GM19452 (cell line): Measurements from ENCODE around the gene LONP2.

Experiments used
- ATAC-seq: cut with Tn5 transposase; IDR thresholded peaks from one replicate; pipeline ENCODE4 v1.9.1; 2021; ENCODE audit not compliant: unreplicated experiment

LONP2 gene, protein sequence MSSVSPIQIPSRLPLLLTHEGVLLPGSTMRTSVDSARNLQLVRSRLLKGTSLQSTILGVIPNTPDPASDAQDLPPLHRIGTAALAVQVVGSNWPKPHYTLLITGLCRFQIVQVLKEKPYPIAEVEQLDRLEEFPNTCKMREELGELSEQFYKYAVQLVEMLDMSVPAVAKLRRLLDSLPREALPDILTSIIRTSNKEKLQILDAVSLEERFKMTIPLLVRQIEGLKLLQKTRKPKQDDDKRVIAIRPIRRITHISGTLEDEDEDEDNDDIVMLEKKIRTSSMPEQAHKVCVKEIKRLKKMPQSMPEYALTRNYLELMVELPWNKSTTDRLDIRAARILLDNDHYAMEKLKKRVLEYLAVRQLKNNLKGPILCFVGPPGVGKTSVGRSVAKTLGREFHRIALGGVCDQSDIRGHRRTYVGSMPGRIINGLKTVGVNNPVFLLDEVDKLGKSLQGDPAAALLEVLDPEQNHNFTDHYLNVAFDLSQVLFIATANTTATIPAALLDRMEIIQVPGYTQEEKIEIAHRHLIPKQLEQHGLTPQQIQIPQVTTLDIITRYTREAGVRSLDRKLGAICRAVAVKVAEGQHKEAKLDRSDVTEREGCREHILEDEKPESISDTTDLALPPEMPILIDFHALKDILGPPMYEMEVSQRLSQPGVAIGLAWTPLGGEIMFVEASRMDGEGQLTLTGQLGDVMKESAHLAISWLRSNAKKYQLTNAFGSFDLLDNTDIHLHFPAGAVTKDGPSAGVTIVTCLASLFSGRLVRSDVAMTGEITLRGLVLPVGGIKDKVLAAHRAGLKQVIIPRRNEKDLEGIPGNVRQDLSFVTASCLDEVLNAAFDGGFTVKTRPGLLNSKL

DNA sequence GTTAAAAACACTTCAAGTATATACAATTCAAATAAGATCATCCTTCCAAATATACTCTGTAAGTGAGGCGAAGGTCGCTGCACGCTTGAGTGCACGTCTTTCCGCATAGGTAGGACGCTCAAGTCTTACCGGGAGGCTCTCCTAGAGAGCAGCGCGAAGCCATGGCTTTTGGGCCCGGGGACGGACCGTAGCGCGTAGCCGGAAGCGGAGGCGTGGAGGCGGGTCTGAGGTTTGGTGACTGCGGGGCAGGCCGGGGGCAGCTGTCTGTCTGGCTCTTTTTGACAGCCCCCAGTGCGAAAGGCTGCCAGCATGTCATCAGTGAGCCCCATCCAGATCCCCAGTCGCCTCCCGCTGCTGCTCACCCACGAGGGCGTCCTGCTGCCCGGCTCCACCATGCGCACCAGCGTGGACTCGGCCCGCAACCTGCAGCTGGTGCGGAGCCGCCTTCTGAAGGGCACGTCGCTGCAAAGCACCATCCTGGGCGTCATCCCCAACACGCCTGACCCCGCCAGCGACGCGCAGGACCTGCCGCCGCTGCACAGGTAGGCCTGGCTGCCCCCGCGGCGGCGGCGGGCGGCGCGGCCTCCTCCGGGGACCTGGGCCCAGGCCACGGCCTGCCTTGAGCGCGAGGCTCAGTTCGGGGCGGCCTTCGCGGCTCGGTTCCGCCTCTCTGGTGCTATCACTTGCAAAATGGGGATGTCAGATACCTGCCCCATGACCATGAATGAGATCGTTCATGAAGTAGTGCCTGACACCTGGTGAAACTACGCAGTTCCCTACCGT, at the start of gene LONP2:
Gene LONP2 (plus strand): TSS at position 221 of the 783 bp plus-strand sequence. CDS start 89 bp downstream, at position 310.
- ATAC-seq, result peak; percentile 96

DNA sequence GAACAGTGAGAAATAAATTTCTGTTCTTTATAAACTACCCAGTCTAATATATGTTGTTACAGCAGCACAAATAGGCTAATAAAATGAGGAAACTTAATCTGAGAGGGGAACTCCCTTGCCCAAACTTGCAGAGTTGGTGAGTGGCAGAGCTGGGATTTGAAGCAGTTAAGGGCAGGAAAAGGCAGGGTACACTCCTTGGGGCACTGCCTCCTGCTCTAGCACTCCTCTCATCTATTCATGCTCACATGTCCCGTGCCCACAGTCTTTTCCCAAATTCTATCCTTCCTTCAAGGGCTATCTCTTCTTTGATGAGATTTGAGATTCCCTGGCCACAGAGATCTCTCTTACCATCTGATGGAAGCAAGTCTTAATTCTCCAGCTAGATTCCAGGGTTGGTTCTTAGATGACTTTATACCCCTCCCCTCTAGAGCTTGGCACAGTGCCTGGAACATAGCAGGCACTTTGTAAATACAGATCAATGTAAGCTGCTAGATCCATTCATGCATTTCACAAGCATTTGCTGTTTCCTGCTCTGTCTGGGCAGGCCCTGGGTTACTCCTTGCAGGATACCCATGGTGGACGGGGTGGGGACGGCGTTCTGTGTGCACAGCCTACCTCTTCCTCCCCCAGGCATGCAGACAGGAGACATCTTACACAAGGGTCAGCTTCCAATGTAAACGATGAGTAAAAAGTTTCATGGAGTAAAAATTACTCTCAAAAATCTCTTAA, 49.1 kb upstream of the LONP2 start:
- no peak for ATAC-seq

DNA sequence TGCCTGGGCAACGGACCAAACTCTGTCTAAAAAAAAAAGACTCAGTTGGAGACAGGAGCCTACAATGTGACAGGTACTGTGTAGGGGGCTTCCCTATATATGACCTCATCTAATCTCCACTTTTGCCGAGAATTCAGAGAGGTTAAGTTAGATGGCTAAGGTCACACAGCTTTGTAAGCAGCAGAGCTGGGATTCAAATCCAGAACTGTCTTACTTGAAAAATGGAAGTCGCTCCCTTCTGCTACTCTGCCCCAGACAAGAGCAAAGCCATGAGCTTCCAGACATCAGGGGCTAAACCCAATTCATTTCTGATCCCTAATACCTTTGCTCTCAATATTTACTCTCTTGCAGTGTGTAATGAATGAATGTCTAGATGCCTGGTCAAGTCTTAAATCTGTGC, 46.8 kb upstream of the LONP2 start:
- ATAC-seq, result no peak

DNA sequence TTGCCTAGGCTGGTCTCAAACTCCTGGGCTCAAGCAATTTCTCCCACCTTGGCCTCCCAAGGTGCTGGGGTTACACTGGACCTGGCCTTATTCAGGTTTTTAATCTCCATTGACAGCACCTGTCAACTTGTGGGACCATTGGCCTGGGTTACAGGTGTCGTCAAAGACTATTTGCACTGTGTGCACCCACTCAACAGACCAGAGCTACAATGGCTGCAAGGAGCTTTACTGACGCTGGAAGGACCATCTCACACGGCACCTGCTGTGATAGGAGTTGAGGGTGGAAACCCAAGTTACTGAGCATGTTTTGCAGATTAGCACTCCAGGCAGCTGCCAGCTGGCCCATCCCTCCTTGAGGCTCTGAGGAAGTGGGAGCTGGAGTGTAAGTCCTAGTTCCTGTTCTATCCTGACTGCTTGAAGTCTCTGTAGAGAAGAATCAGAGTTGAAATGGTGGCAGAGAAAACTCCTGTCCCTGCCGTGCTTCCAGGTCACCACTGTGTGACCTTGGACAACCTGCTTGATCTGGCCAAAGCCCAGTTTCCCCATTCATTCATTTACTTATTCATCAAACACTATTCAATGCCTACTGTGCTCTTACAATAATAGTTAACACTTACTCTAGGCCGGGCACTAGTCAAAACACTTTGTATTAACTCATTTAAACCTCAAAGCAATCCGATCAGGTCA, 42.4 kb upstream of the LONP2 start:
- no peak for ATAC-seq

DNA sequence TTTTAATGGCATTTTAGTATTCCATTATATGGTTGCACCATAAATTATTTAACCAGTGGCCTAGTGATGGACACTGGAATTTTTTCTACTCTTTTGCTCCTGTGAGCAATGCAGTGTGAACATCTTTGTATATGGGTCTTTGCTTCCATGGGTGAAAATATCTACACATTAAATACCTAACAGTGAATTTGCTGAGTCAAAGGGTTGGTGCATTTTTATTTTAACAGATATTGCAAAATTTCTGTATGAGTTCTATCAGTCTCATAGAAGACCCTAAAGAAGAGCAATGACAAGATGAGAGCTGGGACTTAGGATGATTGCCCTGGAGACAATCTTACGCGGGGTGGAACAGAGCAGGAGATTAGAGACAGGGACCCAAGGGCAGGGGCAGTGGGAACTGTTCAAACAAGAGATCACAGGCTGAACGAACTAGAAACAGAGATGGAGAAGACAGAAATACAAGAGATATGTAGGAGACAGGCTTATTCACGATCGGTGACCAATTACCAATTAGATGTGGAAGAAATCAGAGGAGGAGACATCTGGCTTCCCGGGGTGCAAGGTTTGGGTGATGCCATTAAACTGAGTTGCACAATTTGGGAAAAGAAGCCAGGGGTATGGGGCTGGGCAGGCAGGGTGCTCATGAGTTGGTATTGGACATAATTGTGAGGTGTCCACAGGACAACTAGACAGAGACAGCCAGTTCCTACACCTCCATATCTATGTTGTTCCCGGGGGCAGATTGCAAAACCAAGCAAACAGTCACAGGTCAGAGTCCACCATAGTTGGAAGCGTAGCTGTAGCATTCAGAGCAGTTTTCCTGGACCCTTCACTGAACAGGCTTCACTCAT, 39.9 kb upstream of the LONP2 start:
- no peak for ATAC-seq

DNA sequence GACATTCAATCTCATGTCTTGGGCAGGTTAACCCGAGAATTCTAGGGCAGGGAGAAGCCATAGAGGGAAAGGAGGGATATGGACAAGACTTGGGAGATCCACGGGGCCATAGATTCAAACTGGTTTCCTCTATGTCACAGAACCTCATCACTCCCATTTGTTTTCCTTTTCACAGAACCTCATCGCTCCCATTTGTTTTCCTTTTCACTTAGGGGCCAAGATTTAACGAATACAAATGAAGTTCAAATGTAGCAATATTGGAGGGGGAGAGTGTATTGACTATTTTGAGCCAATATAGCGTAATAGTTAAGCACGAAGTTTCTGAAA, 39.3 kb upstream of the LONP2 start:
- ATAC-seq, result no peak

DNA sequence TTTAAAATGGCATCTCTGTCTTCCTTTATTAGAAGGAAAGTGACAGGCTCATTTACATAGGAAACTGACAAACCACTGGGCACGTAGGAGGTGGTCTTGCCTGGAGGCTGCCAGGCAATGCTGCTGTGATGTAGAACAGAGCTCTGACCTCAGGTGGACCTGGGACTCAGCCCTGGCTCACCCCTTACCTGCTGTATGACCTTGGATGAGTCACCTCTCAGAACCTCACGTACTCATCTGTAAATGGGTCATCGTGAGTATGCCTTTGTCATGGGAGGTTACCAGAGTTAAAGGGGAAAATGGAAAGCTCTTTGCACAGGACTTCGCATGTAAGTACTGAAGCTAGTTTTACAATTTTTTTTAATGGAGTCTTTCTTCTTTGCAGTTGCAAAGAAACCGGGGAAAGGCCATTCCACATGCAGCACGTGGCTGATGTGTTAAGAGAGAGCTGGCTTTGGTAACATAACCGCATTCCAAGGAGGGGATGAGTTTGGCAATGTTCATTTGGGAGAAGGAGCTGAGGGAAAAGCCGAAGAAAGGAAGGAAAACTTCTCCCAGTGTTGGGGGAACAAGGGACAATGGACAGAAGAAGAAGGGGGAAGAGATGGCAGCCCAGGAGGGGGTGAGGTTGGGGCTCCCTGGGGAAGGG, 37.4 kb upstream of the LONP2 start:
- ATAC-seq, result no peak

DNA sequence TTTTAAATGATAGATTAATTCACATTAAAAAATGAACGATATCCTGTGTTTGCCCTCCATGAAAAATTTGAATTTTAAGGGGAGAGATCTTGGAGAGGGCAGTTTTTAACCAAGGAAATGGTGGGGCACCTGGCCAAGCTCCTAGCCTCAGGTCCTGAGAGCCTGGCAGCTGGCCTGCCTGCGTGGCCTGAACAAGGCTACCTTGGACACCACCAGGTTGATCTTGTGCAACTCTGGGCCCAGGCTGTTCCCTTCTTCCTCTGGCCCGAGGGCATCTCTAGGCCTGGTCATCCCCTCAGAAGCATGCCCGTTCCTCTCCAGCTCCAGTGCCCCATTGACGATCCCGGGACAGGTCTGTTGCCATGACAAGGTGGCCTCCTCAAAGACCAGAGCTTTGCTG, 33.4 kb upstream of the LONP2 start:
- ATAC-seq, result no peak

DNA sequence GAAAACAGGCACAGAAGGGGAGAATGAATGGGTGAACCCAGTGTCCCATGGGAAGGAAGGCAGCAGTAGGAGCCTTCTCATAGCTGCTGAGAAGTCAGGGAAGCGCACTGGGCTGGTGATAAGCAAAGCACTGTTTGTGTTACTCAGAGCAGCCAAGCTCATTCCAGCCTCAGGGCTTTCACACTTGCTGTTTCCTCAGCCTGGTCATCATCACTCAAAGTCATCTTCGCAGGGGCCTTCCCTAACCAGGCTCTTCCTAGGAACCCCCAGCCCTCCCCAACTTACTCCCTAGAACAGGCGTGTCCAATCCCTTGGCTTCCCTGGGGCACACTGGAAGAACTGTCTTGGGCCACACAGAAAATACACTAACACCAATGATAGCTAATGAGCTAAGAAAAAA, 32.1 kb upstream of the LONP2 start:
- ATAC-seq, result no peak

DNA sequence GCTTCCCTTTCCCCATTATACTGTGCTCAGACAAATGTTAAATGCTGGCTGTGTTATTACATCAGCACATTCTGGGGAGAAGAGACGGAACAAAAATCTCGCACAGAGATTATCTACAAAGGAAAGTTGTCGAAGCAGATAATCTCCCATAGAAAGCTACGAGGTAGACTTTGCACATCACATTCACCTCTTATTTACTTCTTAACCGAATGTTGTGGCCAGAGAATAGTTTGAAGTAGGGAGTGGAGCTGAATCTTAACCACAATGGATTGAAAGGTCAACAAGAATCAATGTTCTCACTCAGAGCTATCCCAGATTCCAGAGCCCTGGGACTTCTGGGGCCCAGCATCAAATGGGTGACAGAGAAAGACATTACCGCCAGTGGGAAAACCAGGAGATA, 28.4 kb upstream of the LONP2 start:
- no peak for ATAC-seq

DNA sequence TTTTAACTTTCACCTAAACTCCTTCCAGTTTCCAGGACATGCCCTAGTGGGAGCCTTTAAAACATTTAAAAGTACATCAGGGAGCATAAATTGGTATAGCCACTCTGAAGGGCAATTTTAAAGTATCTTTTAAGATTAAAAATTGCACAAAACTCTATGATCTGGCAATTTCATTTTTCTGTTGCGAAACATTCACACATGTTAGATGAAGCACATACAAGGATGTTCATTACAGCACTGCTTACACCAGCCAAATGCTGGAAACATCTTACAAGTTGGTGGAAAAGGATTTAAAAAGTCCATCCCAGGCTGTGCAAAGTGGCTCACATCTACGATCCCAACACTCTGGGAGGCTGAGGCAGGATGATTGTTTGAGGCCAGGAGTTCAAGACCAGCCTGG, 26.4 kb upstream of the LONP2 start:
- no peak for ATAC-seq

DNA sequence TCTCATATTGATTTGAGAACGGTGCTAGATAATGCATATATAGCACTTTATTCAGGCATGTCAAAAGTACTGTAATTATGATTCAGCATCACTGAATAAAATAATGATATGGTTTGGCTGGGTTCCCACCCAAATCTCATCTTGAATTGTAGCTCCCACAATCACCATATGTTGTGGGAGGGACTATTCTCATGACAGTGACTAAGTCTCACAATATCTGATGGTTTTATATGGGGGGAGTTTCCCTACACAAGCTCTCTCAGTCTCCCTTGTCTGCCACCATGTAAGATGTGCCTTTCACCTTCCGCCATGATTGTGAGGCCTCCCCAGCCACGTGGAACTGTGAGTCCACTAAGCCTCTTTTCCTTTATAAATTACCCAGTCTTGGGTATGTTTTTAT, 25.6 kb upstream of the LONP2 start:
- no peak for ATAC-seq

DNA sequence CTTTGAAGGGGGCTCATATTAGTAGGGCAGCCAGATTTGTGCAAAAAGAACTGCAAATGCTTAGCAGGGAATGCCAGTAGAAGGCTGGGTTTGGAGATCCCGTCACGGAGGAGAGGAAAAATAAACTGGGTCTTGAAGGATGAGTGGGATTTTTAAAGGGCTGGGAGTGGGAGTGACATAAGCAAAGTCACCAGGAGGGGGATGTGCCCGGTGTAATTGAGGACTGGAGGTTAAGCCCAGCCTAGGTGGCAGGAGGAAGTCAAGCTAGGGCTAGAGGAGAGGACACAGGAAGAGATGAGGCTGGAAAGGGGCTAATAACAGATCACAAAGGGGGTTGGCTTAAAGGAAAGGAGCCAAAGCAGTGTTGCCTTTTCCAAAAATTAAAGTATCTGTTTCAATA, 23.2 kb upstream of the LONP2 start:
- ATAC-seq, result no peak

DNA sequence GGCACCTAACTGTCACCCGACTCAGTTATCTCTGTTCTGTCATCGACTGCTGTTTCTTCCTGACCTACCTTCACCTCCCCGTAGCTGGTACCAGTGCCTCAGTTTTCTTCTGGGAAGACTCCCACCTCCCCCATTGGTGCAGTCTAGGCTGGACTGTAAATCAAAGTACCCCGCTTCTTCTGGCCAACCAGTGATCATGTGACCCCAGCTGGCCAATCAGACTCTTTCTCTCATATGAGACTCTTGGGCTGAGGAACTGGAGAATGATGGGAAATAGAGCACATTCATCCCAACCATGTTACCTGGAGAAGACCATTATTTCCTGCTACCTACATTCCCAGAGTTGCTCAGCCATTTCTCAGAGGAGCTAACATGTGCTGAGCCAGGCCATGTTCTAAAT, 20.6 kb upstream of the LONP2 start:
- ATAC-seq, result no peak

DNA sequence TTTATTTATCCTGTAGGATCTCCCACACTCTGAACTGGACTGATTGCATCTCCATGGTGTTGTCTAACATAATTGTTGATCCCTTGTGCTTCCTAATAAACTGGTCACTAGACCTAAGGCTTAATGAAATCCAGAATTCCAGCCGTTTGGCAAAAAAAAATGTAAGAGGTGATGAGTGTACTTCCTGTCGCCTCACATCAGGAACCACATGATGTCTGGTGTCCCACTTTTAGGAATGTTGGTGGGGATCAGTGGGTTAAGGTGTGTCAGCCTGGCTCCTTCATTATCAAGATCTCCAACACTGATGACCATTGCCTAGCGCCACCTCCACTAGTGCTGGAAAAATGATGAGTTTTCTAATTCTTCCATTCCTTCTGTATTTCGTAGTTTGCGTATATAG, 18.6 kb upstream of the LONP2 start:
- no peak for ATAC-seq

DNA sequence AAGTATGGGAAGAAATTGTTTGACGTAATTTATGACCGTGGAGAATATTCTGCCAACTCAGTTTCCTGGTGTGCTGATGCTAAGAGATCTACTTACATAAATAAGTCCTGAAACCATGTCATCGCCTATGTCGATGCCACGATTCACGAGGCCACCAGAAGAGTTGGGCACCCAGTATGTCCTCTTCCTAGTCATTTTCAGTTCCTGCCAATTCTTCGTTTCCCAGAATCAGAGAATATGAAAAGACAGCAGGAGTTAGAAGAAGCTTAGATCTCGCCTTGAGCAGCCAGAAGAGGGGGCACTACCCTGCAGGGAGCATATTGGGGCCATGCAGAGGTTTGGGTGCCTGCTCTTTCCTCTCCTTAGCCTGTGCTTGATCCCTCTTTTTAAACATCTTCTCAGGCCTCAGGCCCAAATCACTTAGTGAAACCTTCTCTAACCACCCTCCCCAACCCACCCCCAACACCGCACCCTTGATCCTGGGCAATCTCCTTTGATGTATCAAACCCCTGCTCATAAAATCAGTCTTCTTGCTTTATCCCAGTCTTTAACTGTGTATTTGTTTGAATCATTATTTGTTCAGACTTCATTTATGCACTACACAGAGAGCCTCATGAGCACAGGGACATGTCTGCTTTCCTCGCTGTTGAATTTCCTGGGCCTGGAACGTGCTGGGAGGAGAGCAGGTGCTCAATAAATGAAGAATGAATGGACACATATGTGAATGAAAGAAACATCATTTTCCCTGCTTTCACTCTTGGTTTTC, 12.2 kb upstream of the LONP2 start:
- peak; percentile 62 for ATAC-seq

DNA sequence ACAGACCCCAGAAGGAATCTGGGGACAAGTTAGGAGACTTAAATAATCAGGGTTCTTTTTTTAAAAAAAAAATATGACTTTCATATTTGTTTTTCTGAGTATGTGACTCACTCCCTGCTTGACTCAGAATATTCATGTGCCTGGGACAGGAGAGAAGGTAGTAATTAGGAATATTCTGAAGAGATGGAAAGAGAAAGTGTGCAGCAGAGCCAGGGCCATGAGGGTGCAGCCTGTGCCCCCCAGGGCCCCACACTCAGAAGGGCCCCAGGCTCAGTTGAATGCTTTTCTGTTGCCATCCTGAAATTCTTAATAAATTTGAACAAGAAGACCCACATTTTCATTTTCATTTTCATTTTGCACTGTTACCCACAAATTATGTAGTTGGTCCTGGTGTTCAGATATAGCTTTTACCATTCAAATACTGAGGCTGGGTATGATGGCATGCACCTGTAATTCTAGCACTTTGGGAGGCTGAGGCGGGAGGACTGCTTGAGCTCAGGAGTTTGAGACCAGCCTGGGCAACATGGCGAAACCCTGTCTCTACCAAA, 11.5 kb upstream of the LONP2 start:
- no peak for ATAC-seq

DNA sequence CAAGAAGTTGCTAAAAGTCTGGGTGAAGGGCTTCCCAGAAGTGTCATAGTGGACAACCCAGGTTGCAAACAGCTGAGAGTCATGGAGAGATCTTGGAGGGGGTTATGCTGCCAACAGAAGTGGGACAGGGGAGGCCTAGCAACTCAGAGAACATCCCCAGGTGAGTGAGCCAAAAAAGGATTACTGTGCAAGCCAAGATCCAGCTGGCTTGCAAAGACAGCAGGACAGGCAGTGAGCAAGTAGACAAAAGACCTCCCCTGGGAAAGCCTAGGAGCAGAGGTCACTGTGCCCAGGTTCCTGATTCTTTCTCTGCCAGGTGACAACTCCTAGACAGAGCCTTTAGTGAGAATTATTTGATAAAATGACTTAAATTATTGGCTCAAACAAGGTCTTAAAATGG, 9.5 kb upstream of the LONP2 start:
- ATAC-seq, result no peak
